NOMO-1 treated with DMSO at 0.1 percent for 48 hours (cell line): Measurements from ENCODE around the gene EIF3B.
A peak's percentile ranks its signal among the peaks of the same experiment; 100 is the strongest.
"Not testable (repeated sequence)": the region's sequence is repeated elsewhere in the genome, so short reads cannot be mapped to it uniquely, and the experiment has no call there.

Experiments
- DNase-seq: peaks from one replicate; lab custom pipeline; 2025; ENCODE audit not compliant: unreplicated experiment; lab: John Stamatoyannopoulos, UW

Gene EIF3B

GRCh38 chr7:2399848-2400587, 45.4 kb downstream of the EIF3B start:
- DNase-seq = peak; percentile 95

GRCh38 chr7:2402687-2403013, 48.0 kb downstream of the EIF3B start:
- no peak for DNase-seq

- peak; percentile 95 for DNase-seq
Measured at GRCh38 chr7:2403014-2403717, 48.5 kb downstream of the EIF3B start, which contains the start of gene CHST12. CHST12 (plus strand) TSS chr7:2403611; CDS start chr7:2432640, 29,029 bp downstream.

GRCh38 chr7:2403718-2404648, 49.4 kb downstream of the EIF3B start:
- DNase-seq = no peak

- peak; percentile 16 for DNase-seq
Measured at GRCh38 chr7:2404714-2405119, 50.1 kb downstream of the EIF3B start.

GRCh38 chr7:2405201-2405600, 50.6 kb downstream of the EIF3B start:
- DNase-seq = no peak

GRCh38 chr7:2405601-2406345, 51.1 kb downstream of the EIF3B start:
- peak; percentile 84 for DNase-seq

GRCh38 chr7:2409745-2410414, 55.3 kb downstream of the EIF3B start:
- DNase-seq = no peak

- DNase-seq = no peak
Measured at GRCh38 chr7:2411049-2411448, 56.4 kb downstream of the EIF3B start.

GRCh38 chr7:2411815-2412586, 57.4 kb downstream of the EIF3B start:
- no peak for DNase-seq

GRCh38 chr7:2412587-2413201, 58.1 kb downstream of the EIF3B start:
- no peak for DNase-seq

- DNase-seq = no peak
Measured at GRCh38 chr7:2416063-2416462, 61.4 kb downstream of the EIF3B start.

- DNase-seq = no peak
Measured at GRCh38 chr7:2416650-2417049, 62.0 kb downstream of the EIF3B start.

- not testable (repeated sequence) for DNase-seq
Measured at GRCh38 chr7:2417178-2417577, 62.6 kb downstream of the EIF3B start.

GRCh38 chr7:2417981-2418481, 63.4 kb downstream of the EIF3B start:
- no peak for DNase-seq

- no peak for DNase-seq
Measured at GRCh38 chr7:2420216-2420933, 65.7 kb downstream of the EIF3B start.

- no peak for DNase-seq
Measured at GRCh38 chr7:2421943-2422310, 67.3 kb downstream of the EIF3B start.

- DNase-seq = no peak
Measured at GRCh38 chr7:2425749-2426148, 71.1 kb downstream of the EIF3B start.
